Neural crest cell (in vitro differentiated cells): ENCODE measurements around the gene SH3RF3. TPM values are rescaled to one million over a fixed set of nuclear protein-coding genes. Genes with fewer than 3 reads are reported as not detected.

Experiments
- DNase-seq: peaks from one replicate; pipeline ENCODE4 v3.0.0; 2021; ENCODE audit warnings: low read depth, mixed read lengths, low spot score
- H3K27ac Mint-ChIP-seq: one replicate; pipeline ENCODE4 v1.8.0; 2021; ENCODE audit warnings: mild to moderate bottlenecking, mixed read lengths; ENCODE audit not compliant: unreplicated experiment
- H3K27me3 Mint-ChIP-seq: 2 replicates; pipeline ENCODE4 v1.8.0; 2021; ENCODE audit warnings: low read depth, mild to moderate bottlenecking, mixed read lengths
- H3K36me3 Mint-ChIP-seq: 2 replicates; pipeline ENCODE4 v1.8.0; 2021; ENCODE audit warnings: low read depth, mild to moderate bottlenecking, mixed read lengths
- H3K4me1 Mint-ChIP-seq: 2 replicates; pipeline ENCODE4 v1.8.0; 2021; ENCODE audit warnings: mixed read lengths
- H3K4me3 Mint-ChIP-seq: one replicate; pipeline ENCODE4 v1.8.0; 2021; ENCODE audit warnings: mild to moderate bottlenecking, mixed read lengths
- H3K9me3 Mint-ChIP-seq: 2 replicates; pipeline ENCODE4 v1.8.0; 2021; ENCODE audit warnings: mixed read lengths
- CTCF ChIP-seq: fragments of 200-600 bp; sonication (generic); conservative IDR thresholded peaks from 2 replicates; pipeline ENCODE4 v1.5.0; 2021; ENCODE audit warnings: antibody characterized with exemption, mild to moderate bottlenecking
- total RNA-seq: library from RNA; stranded (reverse); gene quantifications from 2 replicates; pipeline ENCODE4 v1.2.1, GENCODE V29; 2021

The SH3RF3 gene
- total RNA-seq, 1 donor from 2014 or later = 0.70 TPM

- no peak for TF ChIP-seq CTCF
- Mint-ChIP-seq H3K9me3 (no peaks in the 10 kb centered on the region), H3K36me3 (no peaks in the 10 kb centered on the region), H3K4me3 (no peak overlapping the region), H3K27ac (no peak overlapping the region), H3K27me3 (peaks cover 67% of the 10 kb centered on the region), H3K4me1 (peaks cover 37% of the 10 kb centered on the region)
- DNase-seq = no peak
Observed at GRCh38 chr2:109383505-109384307, 254.7 kb downstream of the SH3RF3 start.

- no peak for DNase-seq
- no peak overlapping the region for H3K4me3 Mint-ChIP-seq
- H3K36me3 Mint-ChIP-seq = no peaks in the 10 kb centered on the region
- TF ChIP-seq CTCF = no peak
- H3K9me3 Mint-ChIP-seq = no peaks in the 10 kb centered on the region
- H3K4me1 Mint-ChIP-seq = peaks cover 42% of the 10 kb centered on the region
- H3K27ac Mint-ChIP-seq = no peak overlapping the region
- H3K27me3 Mint-ChIP-seq = peaks cover 61% of the 10 kb centered on the region
Observed at GRCh38 chr2:109384308-109385271, 255.6 kb downstream of the SH3RF3 start.

GRCh38 chr2:109385506-109385905 lies 256.5 kb downstream of the SH3RF3 start:
- no peak overlapping the region for H3K27ac Mint-ChIP-seq
- H3K4me1 Mint-ChIP-seq = peaks cover 42% of the 10 kb centered on the region
- no peak for DNase-seq
- no peak overlapping the region for H3K4me3 Mint-ChIP-seq
- no peaks in the 10 kb centered on the region for H3K36me3 Mint-ChIP-seq
- no peak for TF ChIP-seq CTCF
- H3K9me3 Mint-ChIP-seq = no peaks in the 10 kb centered on the region
- H3K27me3 Mint-ChIP-seq = peaks cover 63% of the 10 kb centered on the region

GRCh38 chr2:109386004-109386695 lies 257.1 kb downstream of the SH3RF3 start:
- H3K36me3 Mint-ChIP-seq = no peaks in the 10 kb centered on the region
- DNase-seq = no peak
- H3K9me3 Mint-ChIP-seq = no peaks in the 10 kb centered on the region
- H3K4me1 Mint-ChIP-seq = peaks cover 42% of the 10 kb centered on the region
- H3K27me3 Mint-ChIP-seq = peaks cover 64% of the 10 kb centered on the region
- H3K27ac Mint-ChIP-seq = no peak overlapping the region
- no peak for TF ChIP-seq CTCF
- no peak overlapping the region for H3K4me3 Mint-ChIP-seq

GRCh38 chr2:109387221-109387735 lies 258.3 kb downstream of the SH3RF3 start:
- no peak overlapping the region for H3K27ac Mint-ChIP-seq
- H3K4me1 Mint-ChIP-seq = peaks cover 42% of the 10 kb centered on the region
- DNase-seq = no peak
- no peak overlapping the region for H3K4me3 Mint-ChIP-seq
- H3K9me3 Mint-ChIP-seq = no peaks in the 10 kb centered on the region
- H3K27me3 Mint-ChIP-seq = peaks cover 58% of the 10 kb centered on the region
- H3K36me3 Mint-ChIP-seq = no peaks in the 10 kb centered on the region
- TF ChIP-seq CTCF = no peak
